Bronchial epithelial cell (primary cell): ENCODE results near the gene ACOX2. TPM values are rescaled to one million over a fixed set of nuclear protein-coding genes. Genes with fewer than 3 reads are reported as not detected.

Experiments used
- DNase-seq: peaks from one replicate; pipeline ENCODE4 v3.0.0-alpha.2; 2010; ENCODE audit warnings: low read depth
- FAIRE-seq: peaks from 2 replicates; lab custom pipeline; 2011; peaks lifted over from hg19 to GRCh38; lab: Jason Lieb, UNC
- H3K27me3 ChIP-seq: 2 replicates; pipeline ENCODE4 v1.5.1; 2011; ENCODE audit warnings: low read length; ENCODE audit not compliant: control insufficient read depth, insufficient read depth
- H3K36me3 ChIP-seq: 2 replicates; pipeline ENCODE4 v1.5.1; 2011; ENCODE audit warnings: low read length; ENCODE audit not compliant: control insufficient read depth, insufficient read depth
- H3K4me3 ChIP-seq: 2 replicates; pipeline ENCODE4 v1.5.1; 2011; ENCODE audit warnings: mild to moderate bottlenecking, low read depth, low read length, control low read depth
- total RNA-seq: library from RNA; depleted of rRNA; stranded (reverse); fragments of >200 nt; gene quantifications from 2 replicates; pipeline ENCODE4 v1.2.1, GENCODE V29; 2014
- TF ChIP-seq, protein P1 (sequence below): IDR thresholded peaks from 2 replicates; pipeline ENCODE4 v1.5.1; 2011; ENCODE audit warnings: mild to moderate bottlenecking, moderate library complexity, low read length, control low read depth, inconsistent platforms; ENCODE audit not compliant: insufficient read depth, severe bottlenecking

ACOX2 gene
- total RNA-seq, 1 donor from 2014 or later = 0.26 TPM

DNA sequence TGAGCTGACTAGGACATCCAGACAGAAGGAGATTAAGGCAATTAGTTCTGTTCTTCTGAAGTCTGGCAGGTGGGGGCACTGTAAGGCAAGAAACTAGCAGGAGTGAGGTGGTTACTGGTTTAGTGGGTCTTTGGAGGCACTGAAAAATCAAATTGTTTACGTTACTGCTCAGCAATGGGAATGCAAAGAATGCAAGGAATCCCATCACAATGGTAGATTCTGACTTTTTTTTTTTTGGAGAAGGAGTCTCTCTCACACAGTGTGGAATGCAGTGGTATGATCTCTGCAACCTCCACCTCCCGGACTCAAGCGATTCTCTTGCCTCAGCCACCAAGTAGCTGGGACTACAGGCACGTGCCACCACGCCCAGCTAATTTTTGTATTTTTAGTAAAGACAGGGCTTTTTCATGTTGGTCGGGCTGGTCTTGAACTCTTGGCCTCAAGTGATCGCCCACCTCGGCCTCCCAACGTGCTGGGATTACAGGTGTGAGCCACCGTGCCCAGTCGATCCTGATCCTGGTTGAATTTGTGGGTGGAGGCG, 23.9 kb upstream of the ACOX2 start:
- TF ChIP-seq, protein P1, sequence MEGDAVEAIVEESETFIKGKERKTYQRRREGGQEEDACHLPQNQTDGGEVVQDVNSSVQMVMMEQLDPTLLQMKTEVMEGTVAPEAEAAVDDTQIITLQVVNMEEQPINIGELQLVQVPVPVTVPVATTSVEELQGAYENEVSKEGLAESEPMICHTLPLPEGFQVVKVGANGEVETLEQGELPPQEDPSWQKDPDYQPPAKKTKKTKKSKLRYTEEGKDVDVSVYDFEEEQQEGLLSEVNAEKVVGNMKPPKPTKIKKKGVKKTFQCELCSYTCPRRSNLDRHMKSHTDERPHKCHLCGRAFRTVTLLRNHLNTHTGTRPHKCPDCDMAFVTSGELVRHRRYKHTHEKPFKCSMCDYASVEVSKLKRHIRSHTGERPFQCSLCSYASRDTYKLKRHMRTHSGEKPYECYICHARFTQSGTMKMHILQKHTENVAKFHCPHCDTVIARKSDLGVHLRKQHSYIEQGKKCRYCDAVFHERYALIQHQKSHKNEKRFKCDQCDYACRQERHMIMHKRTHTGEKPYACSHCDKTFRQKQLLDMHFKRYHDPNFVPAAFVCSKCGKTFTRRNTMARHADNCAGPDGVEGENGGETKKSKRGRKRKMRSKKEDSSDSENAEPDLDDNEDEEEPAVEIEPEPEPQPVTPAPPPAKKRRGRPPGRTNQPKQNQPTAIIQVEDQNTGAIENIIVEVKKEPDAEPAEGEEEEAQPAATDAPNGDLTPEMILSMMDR = no peak
- Histone ChIP-seq H3K4me3 (no peak overlapping the region), H3K27me3 (no peaks in the 10 kb centered on the region), H3K36me3 (no peaks in the 10 kb centered on the region)
- DNase-seq = peak; percentile 63
- no peak for FAIRE-seq

DNA sequence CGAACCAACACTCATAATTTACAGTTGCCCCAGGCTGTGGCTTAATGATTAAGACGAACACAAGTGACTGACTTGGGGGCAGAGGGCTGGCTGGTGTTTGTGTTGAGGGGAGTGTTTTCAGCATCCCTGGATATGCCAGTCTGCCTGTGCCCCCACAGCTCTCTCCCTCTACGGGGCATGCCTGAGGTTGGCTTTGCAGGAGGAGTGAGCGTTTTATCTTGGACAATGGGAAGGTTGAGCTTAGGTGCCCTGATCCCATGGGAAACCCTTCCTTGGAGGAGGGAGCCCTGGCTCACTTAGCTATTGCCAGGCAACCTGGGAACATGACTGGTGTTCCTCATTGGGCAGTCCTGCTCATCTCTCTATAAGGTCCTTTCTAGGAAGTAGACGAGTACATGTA, 22.6 kb upstream of the ACOX2 start:
- TF ChIP-seq, protein P1 = no peak
- FAIRE-seq = no peak
- no peak for DNase-seq

DNA sequence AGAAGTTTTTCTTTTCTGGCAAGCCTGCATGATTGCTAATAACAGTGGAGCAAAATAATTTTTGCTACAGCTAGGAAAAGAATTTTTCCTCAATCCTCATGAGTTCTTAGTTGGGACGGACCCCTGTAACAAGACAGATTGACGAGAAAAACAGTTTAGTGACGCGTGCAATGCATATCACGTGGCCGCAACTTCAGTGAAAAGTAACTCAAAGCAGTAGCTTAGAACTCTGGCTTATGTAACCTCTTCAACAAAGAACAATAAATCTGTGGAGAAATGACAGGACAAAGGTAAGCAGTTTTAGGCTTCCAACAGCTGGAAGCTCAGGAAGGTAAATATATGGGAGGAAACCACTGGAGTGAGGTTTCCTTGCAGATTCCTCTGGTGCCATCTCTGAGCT, 20.5 kb upstream of the ACOX2 start:
- Histone ChIP-seq H3K4me3 (no peak overlapping the region), H3K27me3 (no peaks in the 10 kb centered on the region), H3K36me3 (no peaks in the 10 kb centered on the region)
- TF ChIP-seq, protein P1 = no peak
- FAIRE-seq (no peak), DNase-seq (no peak)

More for the DNA sequence above, 22.6 kb upstream of the ACOX2 start:
- no peak overlapping the region for H3K4me3 ChIP-seq
- no peaks in the 10 kb centered on the region for H3K27me3 ChIP-seq
- H3K36me3 ChIP-seq = no peaks in the 10 kb centered on the region

DNA sequence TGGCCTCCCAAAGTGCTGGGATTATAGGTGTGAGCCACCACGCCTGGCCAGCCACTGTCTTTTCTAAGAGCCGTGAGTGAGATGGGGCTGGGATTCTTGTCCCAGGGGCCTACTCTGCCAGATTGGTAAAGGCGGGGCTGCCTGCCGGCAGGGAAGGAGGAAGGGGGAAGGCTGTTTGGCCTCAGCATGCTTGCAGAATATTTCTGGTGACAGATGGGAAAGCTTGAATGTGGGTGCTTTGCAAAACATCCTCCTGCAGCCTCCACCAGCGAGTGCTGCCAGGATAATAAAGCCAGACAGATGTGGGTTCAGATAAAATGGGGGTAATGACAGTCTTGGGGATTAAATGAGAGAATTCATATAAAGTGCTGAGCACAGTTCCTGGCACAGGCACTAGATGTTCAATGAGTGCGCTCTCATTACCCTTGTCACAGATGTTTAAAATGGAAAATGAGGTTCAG, 19.8 kb upstream of the ACOX2 start:
- DNase-seq (no peak), FAIRE-seq (no peak)
- no peaks in the 10 kb centered on the region for H3K36me3 ChIP-seq
- H3K4me3 ChIP-seq = no peak overlapping the region
- no peaks in the 10 kb centered on the region for H3K27me3 ChIP-seq
- TF ChIP-seq, protein P1 = no peak

DNA sequence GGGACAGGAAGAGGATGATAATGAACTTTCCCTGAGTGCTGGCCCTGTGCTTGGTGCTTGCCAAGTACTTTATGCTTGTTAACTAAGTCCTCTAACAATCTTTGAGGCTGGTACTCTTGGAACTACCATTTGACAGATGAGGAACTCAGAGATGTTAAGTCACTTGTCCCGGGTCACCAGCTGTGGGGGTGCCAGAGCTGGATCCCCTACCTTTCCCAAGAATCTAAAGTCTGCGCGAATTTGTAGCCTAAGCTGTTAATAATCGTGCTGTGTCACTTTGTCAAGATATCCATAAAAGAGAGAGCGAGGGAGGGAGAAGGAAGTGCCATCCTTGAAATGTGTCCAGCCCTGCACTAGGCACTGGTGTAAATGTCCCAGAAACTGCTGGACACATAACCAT, 19.0 kb upstream of the ACOX2 start:
- Histone ChIP-seq H3K4me3 (no peak overlapping the region), H3K27me3 (no peaks in the 10 kb centered on the region), H3K36me3 (no peaks in the 10 kb centered on the region)
- DNase-seq (no peak), FAIRE-seq (no peak)
- TF ChIP-seq, protein P1 = no peak

DNA sequence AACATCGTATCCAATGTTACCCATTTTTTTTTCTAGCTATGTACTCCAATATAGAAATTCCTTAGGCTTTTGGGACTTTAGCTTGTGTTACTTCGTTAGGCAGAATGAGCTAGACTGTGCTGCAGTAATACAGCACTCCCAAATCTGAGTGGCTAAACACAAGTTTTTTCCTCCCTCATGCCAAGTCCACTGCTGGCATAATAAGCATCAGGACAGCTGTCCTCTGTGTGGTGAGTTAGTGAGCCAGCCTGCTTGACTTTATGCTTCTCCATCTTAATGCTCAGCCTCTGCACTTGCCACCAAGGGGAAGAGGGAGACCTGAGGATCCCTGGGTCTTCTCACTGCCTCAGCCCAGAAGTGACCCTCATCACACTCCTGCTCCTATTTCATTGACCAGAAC, 18.2 kb upstream of the ACOX2 start:
- H3K36me3 ChIP-seq = no peaks in the 10 kb centered on the region
- no peaks in the 10 kb centered on the region for H3K27me3 ChIP-seq
- TF ChIP-seq, protein P1 = no peak
- H3K4me3 ChIP-seq = no peak overlapping the region
- FAIRE-seq (no peak), DNase-seq (no peak)
